GM18907 (cell line): Measurements from ENCODE around the gene ERC2.

Experiments
- ATAC-seq: cut with Tn5 transposase; IDR thresholded peaks from one replicate; pipeline ENCODE4 v1.9.1; 2021; ENCODE audit warnings: mild to moderate bottlenecking, moderate library complexity; ENCODE audit not compliant: unreplicated experiment

The ERC2 gene

GRCh38 chr3:55491296-55491816, 976.9 kb downstream of the ERC2 start:
- ATAC-seq: no peak

- no peak for ATAC-seq
These were observed 977.9 kb downstream of the ERC2 start for GRCh38 chr3:55490276-55490913.

- no peak for ATAC-seq
These were observed 978.5 kb downstream of the ERC2 start for GRCh38 chr3:55489798-55490132.

- no peak for ATAC-seq
These were observed 979.7 kb downstream of the ERC2 start for GRCh38 chr3:55488398-55489055.

- ATAC-seq: no peak
These were observed 980.7 kb downstream of the ERC2 start for GRCh38 chr3:55487381-55488241.

- ATAC-seq: no peak
These were observed 981.3 kb downstream of the ERC2 start, which contains the start of gene WNT5A for GRCh38 chr3:55486857-55487380. Gene WNT5A, minus strand, starts transcription at chr3:55487306. Its CDS starts 321 bp downstream, at chr3:55486985.

DNA sequence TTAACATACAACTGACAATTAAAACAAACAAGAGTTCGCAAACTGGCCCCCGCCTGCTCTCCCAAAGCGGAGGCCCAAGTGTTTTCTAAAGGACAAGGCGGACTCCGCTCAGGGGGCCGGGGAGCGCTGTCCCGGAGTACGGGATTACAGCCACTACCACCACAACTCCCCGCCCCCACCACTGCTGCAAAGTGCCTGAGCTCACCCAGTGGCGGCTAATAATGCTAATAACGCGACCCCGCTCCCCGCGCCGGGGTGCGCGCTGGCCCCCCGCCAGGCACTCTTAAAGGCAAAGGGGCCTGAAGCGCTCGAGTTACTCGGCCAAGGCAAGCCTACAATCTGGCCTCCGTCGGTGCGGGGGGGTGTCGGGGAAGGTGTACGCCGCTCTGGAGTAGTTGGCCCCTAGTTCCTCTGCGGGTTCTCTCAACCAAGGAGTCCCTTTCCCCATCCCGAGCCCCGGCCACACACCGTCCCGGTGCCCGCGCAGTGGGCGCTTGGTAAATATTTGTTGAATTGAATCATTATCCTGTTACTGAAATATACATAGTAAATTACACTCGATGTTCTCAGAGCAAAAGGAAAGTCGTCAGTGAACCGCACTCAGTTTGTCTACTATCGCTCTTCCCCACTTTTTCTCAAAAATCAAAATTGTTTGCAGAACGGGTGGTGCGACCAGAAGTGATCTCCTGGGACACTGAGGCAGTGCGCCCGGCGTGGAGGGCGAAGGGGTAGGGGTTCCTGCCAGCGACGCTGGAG, 982.0 kb downstream of the ERC2 start:
- ATAC-seq: no peak

GRCh38 chr3:55484801-55485791, 983.2 kb downstream of the ERC2 start:
- no peak for ATAC-seq

DNA sequence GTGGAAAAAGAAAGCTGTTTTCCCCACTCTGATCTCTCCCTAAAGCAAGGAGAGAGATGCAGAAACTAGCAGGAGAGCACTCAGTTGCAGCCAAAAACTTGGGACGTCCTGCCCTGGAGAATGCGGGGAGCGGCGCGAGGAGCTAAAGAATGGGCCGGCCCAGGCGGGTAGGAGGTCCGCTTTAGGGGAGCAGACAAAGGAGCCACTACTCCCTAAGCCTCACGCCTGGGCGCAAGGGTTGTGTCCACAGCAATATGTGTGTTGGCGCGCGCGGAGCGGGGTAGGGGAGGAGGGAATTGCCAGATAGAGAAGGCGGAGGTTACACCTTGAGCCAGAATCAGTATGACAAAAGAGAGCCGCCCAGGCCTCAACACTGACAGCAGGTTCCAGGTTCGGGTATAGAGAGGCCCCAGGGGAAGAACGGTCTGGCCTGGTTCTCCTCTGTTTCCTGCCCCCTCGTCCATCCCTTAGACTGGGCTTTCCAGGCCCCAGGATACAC, 984.0 kb downstream of the ERC2 start:
- ATAC-seq: no peak

DNA sequence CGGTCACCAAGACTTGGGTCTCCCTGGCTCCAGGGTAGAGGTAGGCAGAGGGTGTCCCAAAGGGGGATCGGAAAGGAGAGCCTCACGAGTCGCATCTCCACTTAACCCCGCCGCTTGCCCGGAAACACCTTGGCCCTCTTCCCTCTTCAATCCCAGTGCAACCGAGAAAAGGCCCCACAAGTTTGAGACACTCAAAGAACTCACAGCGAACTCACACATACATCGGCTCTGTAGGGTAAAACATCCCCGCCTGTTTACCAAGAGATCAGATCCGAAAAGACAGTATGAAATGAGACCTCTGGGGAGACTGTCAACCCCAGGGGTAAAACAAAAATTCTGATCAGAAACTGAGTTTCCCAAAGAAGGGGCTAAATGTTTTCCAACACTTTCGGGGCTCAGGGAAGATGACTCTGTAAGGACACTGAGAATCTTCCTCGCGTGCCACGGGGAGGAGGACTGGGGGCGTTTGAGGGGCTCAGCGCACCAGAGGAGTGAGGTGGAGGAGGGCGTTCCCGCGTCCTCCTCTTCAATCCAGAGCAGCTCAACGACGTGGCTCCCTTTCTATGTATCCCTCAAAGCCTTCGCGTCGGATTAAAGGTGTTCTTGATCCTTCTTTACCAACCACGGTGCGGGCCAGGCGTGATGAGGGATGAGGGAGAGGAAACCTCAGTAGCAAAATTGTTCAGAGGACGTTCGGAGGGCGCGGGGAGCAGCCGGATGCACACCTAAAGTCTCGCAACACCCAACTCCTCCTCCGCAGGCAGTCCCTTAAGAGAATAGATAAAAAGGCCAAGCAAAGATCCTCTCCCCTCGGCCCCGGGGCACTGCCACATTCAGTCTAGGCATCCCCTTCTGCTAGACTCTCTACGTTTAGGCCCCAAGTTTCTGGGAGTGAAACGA, 984.8 kb downstream of the ERC2 start:
- no peak for ATAC-seq

- no peak for ATAC-seq
These were observed 985.6 kb downstream of the ERC2 start for GRCh38 chr3:55482496-55483195.

- ATAC-seq: no peak
These were observed 986.3 kb downstream of the ERC2 start for GRCh38 chr3:55481744-55482495.

- no peak for ATAC-seq
These were observed 987.1 kb downstream of the ERC2 start for GRCh38 chr3:55480911-55481743.

DNA sequence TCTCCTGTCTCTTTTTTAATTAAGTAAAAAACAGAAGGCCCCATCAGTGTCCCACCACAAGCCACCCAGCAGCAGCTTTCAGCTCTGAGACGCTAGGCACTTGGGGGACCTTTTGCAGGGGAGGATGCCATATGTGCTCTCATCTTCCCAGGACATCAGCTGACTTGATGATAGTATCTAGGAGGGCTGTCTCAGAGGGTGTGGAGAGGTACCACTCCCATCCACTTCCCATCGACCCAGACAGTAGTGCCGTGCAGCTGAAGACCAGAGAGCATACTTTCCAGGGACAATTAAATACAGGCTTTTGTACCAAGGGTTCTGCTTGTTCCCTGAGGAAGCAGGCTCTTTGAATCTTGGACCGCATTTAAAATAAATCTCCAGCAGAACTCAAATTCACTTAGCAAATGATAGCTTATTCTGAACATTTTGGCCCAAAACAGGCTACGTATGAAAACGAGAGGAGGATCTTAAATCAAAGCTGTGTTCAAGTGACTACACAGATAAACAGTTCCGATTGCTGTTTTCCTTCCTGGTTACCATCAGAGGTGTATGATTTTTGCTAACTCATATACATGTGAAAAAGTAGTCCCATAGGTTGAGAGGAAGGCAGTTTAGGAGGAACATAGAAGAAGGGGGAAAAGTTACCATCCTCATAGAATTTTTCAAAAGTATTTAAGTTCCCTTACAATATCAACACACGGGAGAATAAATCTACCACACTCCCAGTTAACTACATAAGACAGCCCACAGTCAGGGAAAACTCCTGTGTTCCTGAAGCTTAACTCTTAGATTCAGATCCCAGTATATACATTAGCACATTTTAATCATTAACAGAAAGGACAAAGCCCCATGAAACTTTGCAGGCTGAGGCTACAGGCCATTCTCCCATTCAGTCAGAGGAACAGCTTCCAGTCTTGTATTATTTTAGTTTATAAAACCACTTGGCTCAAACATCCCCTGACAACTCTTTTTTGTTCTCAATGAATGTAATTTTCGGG, 990.7 kb downstream of the ERC2 start:
- ATAC-seq: no peak

DNA sequence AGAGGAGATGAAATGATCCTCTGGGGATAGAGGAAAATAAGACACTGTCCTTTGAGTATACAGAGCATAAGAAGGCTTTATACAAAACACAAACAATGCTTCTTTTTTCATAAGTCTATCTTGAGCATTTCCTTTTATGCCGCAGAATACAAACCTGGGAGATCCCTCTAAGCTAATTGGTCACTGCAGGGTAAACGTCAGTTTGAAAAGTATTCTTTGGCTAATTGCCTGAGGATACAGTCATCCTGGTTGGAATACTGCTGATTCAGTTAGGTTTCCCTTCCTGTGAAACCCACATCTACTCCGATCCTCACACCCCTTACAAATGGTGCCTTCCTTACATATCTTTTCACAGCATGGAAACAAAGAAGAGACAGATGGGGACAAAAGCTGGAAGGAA, 991.8 kb downstream of the ERC2 start:
- ATAC-seq: no peak
